SKM-1 treated with dmso at 0.1 percent for 144 hours (cell line): ENCODE results near the gene KIF5C.
"Not testable (repeated sequence)": the region's sequence is repeated elsewhere in the genome, so short reads cannot be mapped to it uniquely, and the experiment has no call there.

Experiments
- DNase-seq: peaks from one replicate; lab custom pipeline; 2025; ENCODE audit not compliant: unreplicated experiment; lab: John Stamatoyannopoulos, UW

The KIF5C gene

GRCh38 chr2:148874868-148875341, at the start of gene KIF5C:
Gene KIF5C (plus strand): TSS chr2:148875227. CDS start chr2:148875618, 391 bp downstream.
- no peak for DNase-seq

DNA sequence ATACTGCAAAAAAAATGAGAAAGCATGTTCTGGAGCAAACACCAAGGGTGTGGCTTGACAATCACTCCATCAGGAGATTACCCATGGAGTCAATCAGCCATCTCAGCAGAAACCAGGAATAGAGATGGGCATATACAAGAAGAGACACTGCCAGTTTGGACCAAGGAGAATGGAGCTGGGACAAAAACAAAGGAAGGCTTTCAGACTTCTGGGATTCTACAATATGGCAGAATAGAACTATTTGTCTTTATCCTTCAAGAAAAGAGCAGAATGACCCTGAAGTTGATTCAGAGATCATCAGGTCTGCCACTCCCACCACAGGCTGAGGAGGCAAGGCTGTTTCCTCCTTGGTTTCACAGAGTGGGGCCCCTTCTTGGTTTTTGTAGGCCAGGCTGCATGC, 48.2 kb upstream of the KIF5C start:
- no peak for DNase-seq

DNA sequence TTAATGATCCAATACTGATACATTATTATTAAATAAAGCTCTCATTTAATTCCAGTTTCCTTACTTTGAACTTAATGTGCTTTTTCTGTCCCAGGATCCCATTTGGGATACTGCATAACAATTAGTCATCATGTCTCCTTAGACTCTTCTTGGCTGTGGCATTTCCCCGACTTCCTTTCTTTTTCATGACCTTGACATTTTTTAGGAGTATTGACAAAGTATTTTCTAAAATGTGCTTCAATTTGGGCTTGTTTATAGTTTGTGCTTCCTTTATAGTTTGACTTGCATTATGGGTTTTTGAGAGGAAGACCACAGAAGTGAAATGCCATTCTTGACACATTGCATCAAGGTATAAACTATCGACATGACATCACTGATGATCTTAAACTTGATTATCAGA, 46.1 kb upstream of the KIF5C start:
- no peak for DNase-seq

- no peak for DNase-seq
Observed at GRCh38 chr2:148829618-148830017, 45.4 kb upstream of the KIF5C start.

- DNase-seq, result no peak
Observed at GRCh38 chr2:148832637-148833036, 42.4 kb upstream of the KIF5C start.

DNA sequence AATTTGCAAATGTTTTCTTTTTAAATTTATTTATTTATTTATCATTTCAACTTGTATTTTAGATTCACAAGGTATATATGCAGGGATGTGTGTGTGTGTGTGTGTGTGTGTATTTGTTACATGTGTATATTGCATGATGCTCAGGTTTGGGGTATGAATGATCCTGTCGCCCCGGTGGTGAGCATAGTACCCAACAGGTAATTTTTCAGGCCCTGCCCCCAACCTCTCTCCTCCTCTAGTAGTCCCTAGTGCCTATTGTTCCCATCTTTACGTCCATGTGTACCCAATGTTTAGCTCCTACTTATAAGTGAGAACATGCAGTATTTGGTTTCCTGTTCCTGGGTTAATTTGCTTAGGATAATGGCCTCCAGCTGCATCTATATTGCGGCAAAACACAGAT, 33.0 kb upstream of the KIF5C start:
- no peak for DNase-seq

- DNase-seq, result no peak
Observed at GRCh38 chr2:148848146-148848545, 26.9 kb upstream of the KIF5C start.

DNA sequence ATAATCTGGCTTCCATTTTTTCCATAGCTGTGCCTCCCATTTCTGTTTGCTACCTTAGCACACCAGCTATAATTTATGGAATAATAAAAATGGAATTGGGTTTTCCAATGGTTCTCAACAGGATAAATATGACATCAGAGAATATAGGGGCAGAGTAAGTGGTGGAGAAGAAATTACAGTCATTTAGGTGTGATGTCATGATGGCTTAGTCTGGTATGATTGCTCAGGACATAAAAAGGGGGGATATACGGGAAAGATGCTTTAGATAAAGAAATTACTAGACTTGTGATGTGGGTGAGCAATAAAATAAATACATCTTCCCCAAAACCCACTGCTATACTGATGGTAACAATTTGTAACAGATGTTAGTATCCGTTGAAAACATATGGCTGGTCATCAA, 21.6 kb upstream of the KIF5C start:
- DNase-seq, result no peak

GRCh38 chr2:148860037-148860436, 15.0 kb upstream of the KIF5C start:
- DNase-seq, result no peak

DNA sequence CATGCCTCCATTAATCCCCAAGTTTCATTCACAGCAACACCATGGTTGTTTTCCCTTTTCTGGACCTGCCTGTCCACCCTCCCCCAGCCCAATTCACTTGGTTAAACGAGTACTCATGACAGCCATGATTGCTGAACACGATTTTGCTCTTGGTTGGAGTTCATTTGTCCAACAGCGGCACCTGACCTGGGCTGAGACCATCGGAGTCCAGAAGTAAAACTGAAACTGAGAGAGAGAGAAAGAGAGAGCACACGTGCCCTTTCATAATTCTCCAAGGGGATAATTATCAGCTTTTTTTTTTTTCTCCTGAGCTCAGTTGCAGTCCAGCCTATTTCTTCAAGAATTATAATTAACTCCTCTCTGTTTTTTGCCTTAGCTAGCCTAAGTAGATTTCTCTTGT, 13.7 kb upstream of the KIF5C start:
- no peak for DNase-seq

DNA sequence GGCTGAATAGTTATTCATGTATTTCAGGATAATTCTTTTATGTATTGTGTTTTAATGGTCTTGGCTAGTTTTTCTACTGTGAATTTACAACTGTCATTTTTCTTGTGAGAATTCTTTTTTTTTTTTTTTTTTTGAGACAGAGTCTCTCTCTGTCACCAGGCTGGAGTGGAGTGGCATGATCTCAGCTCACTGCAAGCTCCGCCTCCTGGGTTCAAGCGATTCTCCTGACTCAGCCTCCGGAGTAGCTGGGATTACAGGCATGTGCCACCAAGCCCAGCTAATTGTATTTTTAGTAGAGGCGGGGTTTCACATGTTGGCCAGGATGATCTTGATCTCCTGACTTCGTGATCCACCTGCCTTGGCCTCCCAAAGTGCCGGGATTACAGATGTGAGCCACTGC, 12.5 kb upstream of the KIF5C start:
- DNase-seq, result not testable (repeated sequence)

DNA sequence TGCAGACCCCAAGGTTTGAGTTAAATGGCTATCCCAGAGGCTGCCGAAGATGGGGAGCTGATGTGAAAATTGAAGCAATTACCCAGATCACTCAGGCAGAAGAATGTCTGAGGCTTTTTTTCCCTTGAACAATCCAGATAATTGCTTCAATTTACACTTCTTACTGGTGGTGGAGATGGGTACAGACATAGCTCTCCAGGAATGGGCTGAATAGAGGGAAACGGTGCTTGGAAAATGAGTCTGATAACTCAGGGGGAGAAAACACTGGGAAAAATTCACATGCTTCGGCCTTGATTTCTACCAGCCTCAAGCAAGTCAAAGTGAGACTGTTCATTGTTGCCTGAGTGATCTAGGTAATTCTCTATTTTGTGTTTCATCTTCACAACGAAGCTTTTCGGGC, 9.5 kb upstream of the KIF5C start:
- DNase-seq, result no peak

GRCh38 chr2:148866091-148866490, 8.9 kb upstream of the KIF5C start:
- DNase-seq, result no peak

GRCh38 chr2:148867079-148867769, 7.8 kb upstream of the KIF5C start:
- DNase-seq, result no peak

DNA sequence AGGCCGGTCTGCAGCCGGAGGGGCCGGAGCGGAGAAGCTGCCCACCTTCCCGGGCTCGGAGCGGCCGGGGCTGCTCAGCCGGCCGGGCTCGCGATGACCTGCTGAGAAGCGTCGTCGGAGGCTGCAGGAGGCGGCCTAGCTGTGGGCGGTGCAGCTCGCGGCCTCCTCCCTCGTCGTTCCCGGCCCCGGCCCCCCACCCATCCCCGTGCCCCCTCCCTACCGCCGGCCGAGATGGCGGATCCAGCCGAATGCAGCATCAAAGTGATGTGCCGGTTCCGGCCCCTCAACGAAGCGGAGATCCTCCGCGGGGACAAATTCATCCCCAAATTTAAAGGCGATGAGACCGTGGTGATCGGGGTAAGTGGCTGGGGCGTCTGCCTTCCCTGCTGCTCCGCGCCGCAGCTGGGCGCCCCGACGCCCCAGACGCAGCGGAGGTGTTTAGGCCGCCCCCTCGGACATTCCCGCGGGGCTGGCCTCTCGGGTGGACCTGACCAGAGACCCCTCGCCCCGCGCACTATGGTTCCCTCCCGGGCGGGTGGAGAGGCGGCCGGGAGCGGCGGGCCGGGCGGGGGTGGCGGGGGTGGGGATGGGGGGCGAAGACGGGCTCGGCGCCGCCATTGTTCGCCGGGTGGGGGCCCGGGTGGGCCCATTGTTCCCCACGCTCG, 492 bp downstream of the KIF5C start:
- DNase-seq, result no peak

DNA sequence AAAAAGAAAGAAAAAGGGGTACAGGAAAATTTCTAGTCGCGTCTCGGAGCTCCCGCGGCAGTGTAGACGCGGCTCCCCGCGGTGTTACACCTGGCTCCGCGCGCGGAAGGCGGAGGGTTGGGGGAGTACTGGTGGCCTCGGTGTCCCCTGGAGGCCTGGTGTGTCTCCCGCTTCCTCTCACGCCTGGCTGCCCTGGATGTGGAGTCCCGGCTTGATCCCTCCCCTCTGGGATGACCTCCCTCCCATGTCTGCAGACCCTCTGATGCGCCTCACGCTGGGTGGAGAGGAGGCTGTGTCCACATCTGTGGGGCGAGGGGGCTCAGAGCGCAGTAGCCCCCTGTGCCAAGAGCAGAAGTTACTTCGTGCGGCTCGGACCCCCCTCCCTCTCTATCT, 1.2 kb downstream of the KIF5C start:
- no peak for DNase-seq

DNA sequence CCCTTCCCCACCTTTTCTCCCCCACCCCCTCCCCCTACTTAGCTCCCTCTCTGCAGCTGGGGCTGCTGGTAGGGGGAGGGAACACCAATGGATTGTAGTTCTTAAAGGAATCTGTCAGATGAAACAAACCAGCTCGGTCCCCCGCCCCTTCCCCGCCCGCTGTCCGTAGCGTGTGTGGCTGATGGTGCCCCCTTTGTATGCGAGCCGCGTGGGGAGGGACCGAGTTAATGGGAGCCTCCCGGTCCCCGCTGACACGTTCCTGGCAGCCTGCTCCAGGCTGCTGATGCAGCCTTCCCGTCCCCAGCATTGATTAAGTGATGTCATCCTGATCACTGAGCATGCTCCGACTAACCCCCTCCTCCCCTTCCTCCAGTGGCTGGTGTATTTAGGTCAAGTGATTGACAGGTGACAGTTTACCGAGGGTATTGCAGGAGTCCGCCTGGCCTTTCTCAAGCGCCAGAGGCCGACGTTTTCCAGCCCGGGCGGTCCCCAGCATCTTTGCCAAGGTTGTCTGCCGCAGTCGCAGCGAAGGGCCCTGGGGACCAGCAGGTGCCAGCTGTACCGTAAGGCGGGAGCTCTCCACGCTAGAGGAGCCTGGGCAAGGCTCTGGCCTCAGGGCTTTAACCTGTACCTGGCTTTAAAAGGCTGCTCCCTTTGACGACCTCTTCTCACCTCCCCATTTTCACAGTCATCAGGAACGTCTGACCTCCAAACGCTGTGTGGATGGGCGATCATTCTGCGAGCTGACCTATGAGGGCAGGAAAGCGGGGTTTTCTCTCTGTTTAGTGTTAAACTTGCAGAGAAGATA, 1.8 kb downstream of the KIF5C start:
- DNase-seq, result no peak

DNA sequence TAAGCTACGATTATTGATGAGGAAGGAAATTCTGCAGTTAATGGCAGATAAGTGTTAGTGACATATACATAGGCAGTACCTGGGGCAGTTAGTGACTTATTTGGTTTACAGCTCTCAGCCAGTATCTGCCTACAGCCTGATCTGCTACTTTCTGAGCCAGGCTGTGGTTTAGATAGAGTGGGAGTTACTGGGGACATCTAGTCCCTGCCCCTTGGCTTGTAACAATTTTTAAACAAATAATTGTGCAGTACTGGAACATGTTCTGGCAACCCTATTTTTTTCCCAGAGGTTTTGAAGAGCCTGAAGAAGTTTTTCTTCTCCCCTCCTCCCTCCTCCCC, 2.3 kb downstream of the KIF5C start:
- no peak for DNase-seq

DNA sequence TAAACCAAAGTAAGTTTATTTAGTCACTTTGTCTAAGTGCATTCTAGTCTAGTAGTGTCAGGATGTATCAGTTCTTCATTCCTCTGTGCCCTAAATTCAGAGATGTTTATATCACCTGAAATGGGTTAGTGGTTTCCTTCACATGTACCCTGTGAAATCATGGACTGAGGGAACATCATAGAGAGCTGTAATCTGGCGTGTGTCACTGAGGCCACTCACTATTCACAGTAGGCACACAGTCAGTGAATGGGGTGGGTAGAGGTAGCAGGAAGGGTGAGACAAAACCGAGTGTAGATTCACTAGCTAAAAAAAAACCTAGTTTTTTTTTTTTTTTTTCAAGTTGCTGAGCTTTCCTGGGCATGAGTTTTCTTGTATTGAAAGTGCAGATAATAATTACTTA, 5.6 kb downstream of the KIF5C start:
- DNase-seq, result no peak

DNA sequence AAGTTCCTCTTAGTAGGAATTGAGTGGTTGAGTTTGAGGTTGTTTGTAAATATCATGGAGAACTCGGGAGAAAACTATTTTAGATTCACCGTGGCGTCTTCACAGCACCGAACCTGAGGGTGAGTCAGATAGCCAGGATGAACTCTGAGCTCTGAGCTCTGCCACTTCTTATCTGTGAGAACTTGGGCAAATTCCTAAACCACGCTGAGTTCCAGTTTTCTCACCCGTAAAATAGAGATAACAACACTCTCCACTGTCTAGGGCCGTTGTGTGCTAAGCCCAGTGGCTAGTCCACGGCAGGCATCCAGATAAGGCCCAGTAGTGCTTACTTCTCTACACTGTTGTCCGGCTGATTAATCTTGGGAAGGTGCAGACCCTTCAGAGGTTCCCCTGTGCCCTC, 7.0 kb downstream of the KIF5C start:
- no peak for DNase-seq

GRCh38 chr2:148885209-148885608, 10.2 kb downstream of the KIF5C start:
- DNase-seq, result no peak

- DNase-seq, result no peak
Observed at GRCh38 chr2:148885988-148886387, 11.0 kb downstream of the KIF5C start.
